Measurements from ENCODE around the gene CLPTM1. TPM values are rescaled to one million over a fixed set of nuclear protein-coding genes. Genes with fewer than 3 reads are reported as not detected.

CLPTM1 gene
- total RNA-seq, 4 donors from 2014 or later, result 65.3 to 94.6 (median 79.8) TPM

DNA sequence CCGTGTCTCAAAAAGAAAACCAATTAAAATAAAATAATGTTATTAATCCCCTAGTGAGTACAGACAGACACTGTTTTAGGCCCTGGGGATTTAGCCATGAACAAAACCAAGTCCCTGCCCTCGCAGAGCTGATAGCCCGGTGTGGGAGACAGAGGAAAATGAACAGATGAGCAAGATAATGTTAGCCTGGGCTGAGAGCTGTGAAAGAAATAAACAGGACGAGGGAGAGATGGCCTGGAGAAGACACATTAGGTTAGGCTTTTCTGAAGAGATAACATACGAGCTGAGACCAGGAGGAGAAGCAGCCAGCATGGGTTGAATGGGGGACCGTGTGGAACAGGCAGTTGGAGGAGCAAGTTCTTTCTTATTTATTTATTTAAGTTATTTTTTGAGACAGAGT, 55.1 kb downstream of the CLPTM1 start:
- intact Hi-C loops (cut with DNase I; ENCODE audit: low total_unique reads), result no loop called here

DNA sequence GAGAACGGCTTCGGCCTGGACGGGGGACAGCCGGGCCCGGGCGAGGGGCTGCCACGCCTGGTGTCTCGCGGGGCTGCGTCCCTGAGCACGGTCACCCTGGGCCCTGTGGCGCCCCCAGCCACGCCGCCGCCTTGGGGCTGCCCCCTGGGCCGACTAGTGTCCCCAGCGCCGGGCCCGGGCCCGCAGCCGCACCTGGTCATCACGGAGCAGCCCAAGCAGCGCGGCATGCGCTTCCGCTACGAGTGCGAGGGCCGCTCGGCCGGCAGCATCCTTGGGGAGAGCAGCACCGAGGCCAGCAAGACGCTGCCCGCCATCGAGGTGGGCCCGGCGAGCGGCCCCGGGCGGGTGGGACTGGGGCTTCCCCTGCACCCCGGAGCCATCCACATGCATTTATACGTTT, 56.8 kb downstream of the CLPTM1 start:
- Histone ChIP-seq H3K36me3 (peaks cover 0 to 8% (median 0%) of the 10 kb centered on the region in 4 donors), H3K27me3 (no peaks in the 10 kb centered on the region), H3K9me3 (no peaks in the 10 kb centered on the region), H3K27ac (no peak overlapping the region), H3K4me3 (no peak overlapping the region), H3K4me1 (peaks cover 0 to 23% (median 15%) of the 10 kb centered on the region in 4 donors)
- WGBS, 2 donors (ENCODE audit: low coverage in 1 of 2), result 97% methylated on average over 5 to 35 of the region's 42 CpGs
- TF ChIP-seq, protein P1, sequence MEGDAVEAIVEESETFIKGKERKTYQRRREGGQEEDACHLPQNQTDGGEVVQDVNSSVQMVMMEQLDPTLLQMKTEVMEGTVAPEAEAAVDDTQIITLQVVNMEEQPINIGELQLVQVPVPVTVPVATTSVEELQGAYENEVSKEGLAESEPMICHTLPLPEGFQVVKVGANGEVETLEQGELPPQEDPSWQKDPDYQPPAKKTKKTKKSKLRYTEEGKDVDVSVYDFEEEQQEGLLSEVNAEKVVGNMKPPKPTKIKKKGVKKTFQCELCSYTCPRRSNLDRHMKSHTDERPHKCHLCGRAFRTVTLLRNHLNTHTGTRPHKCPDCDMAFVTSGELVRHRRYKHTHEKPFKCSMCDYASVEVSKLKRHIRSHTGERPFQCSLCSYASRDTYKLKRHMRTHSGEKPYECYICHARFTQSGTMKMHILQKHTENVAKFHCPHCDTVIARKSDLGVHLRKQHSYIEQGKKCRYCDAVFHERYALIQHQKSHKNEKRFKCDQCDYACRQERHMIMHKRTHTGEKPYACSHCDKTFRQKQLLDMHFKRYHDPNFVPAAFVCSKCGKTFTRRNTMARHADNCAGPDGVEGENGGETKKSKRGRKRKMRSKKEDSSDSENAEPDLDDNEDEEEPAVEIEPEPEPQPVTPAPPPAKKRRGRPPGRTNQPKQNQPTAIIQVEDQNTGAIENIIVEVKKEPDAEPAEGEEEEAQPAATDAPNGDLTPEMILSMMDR (IDR thresholded peaks at IDR 0.05), result no peak
- TF ChIP-seq POLR2AphosphoS5 (IDR thresholded peaks at IDR 0.05) (no peak), EP300 (IDR thresholded peaks at IDR 0.05; ENCODE audit: low read depth) (no peak), POLR2A (IDR thresholded peaks at IDR 0.05) (no peak)
- in situ Hi-C loops (cut with MboI; ENCODE audit: low pct_ligation_motif_present in 1 of 4, low pct_unique_long_range_greater_than_20kb in 1 of 4, low sequenced_read_pairs in 3 of 4) (no loop called here), intact Hi-C loops (cut with DNase I; ENCODE audit: low total_unique reads) (no loop called here)
- DNase-seq, result no peak

More for the DNA sequence above, 55.1 kb downstream of the CLPTM1 start:
- in situ Hi-C loops (cut with MboI; ENCODE audit: low pct_ligation_motif_present in 1 of 4, low pct_unique_long_range_greater_than_20kb in 1 of 4, low sequenced_read_pairs in 3 of 4), result no loop called here
- TF ChIP-seq POLR2A (IDR thresholded peaks at IDR 0.05) (no peak), EP300 (IDR thresholded peaks at IDR 0.05; ENCODE audit: low read depth) (no peak), POLR2AphosphoS5 (IDR thresholded peaks at IDR 0.05) (no peak)
- TF ChIP-seq, protein P1 (IDR thresholded peaks at IDR 0.05), result no peak
- WGBS, 2 donors (ENCODE audit: low coverage in 1 of 2), result 70 to 73% methylated on average over 5 to 6 of the region's 6 CpGs
- H3K36me3 ChIP-seq, result peaks cover 0 to 8% (median 0%) of the 10 kb centered on the region in 4 donors
- no peak overlapping the region for H3K27ac ChIP-seq
- H3K27me3 ChIP-seq, result no peaks in the 10 kb centered on the region
- no peaks in the 10 kb centered on the region for H3K9me3 ChIP-seq
- peaks cover 0 to 37% (median 23%) of the 10 kb centered on the region in 4 donors for H3K4me1 ChIP-seq
- no peak for DNase-seq
- no peak overlapping the region for H3K4me3 ChIP-seq

DNA sequence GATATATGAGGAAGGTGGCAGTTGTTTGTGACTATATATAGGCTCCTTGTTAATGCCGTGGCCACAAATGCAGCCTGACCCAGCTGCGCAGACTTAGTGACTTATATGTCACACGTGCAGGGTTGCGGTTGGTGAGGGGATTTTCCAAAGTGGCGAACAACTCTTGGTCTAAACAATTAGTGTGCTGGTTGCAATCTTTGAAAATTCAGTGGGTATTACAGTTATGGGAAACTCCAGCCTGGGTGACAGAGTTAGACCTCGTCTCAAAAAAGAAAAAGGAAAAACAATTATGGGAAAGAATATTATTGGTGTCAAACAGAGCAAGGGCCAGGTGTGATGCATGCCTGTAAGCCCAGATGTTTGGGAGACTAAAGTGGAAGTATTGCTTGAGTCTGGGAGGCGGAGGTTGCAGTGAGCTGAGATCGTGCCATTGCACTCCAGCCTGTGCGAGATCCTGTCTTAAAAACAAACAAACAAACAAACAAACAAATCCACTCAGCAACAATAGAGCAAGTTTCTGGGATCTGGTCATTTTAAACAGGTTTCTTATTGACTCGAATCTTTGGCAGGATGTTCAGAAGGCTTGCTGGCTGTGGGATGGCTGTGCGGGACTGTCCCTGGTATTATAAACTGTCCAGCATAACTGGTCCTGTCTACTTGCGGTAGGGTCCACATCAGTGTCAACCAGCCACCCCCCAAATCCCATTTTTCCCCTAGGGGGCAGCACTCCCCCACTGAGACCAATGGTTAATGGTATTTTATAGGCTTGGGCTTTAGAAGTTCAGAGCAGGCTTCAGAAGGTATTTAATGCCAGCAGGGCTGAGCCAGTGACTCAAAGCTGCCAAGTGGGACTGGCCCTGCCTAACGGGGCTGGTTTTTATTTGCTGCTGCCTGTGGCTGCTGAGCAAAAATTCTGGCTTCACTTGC, 61.5 kb downstream of the CLPTM1 start:
- in situ Hi-C loops (cut with MboI; ENCODE audit: low pct_ligation_motif_present in 1 of 4, low pct_unique_long_range_greater_than_20kb in 1 of 4, low sequenced_read_pairs in 3 of 4), result no loop called here
- 40 to 51% methylated on average over 12 to 13 of the region's 13 CpGs for WGBS, 2 donors (ENCODE audit: low coverage in 1 of 2)

DNA sequence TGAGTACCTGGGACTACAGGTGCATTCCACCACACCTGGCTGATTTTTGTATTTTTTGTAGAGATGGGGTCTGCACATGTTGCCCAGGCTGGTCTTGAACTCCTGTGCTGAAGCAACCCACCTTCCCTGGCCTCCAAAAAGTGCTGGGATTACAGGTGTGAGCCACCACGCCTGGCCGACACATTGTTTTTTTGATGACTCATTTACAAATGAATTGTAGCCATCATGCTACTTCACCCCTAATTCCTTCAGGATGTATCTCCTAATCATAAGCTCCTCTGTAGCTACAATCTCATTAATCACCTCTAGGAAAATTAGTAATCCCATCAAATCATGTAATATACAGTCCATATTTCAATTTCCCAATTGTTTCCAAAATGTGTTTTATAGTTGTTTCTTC, 64.0 kb downstream of the CLPTM1 start:
- Histone ChIP-seq H3K4me1 (peaks cover 0 to 4% (median 0%) of the 10 kb centered on the region in 4 donors), H3K36me3 (peaks cover 0 to under 1% (median 0%) of the 10 kb centered on the region in 4 donors), H3K9me3 (no peaks in the 10 kb centered on the region), H3K27me3 (no peaks in the 10 kb centered on the region), H3K4me3 (no peak overlapping the region), H3K27ac (no peak overlapping the region)
- TF ChIP-seq EP300 (IDR thresholded peaks at IDR 0.05; ENCODE audit: low read depth) (no peak), POLR2A (IDR thresholded peaks at IDR 0.05) (no peak), POLR2AphosphoS5 (IDR thresholded peaks at IDR 0.05) (no peak)
- TF ChIP-seq, protein P1 (IDR thresholded peaks at IDR 0.05), result no peak
- 93 to 100% methylated on average over 1 to 2 of the region's 2 CpGs for WGBS, 2 donors (ENCODE audit: low coverage in 1 of 2)
- intact Hi-C loops (cut with DNase I; ENCODE audit: low total_unique reads), result no loop called here
- in situ Hi-C loops (cut with MboI; ENCODE audit: low pct_ligation_motif_present in 1 of 4, low pct_unique_long_range_greater_than_20kb in 1 of 4, low sequenced_read_pairs in 3 of 4), result no loop called here
- no peak for DNase-seq

More for the DNA sequence above, 61.5 kb downstream of the CLPTM1 start:
- intact Hi-C loops (cut with DNase I; ENCODE audit: low total_unique reads), result no loop called here
- H3K4me3 ChIP-seq, result no peak overlapping the region
- no peaks in the 10 kb centered on the region for H3K9me3 ChIP-seq
- no peak for TF ChIP-seq POLR2A (IDR thresholded peaks at IDR 0.05)
- TF ChIP-seq, protein P1 (IDR thresholded peaks at IDR 0.05), result peak; percentile 54 to 69 (median 56)
- no peak for TF ChIP-seq POLR2AphosphoS5 (IDR thresholded peaks at IDR 0.05)
- no peak for TF ChIP-seq EP300 (IDR thresholded peaks at IDR 0.05; ENCODE audit: low read depth)
- peaks cover 0 to 4% (median 0%) of the 10 kb centered on the region in 4 donors for H3K4me1 ChIP-seq
- peak overlapping the region; percentile 15 to 61 (median 38) for H3K27ac ChIP-seq
- peaks cover 0 to 8% (median 0%) of the 10 kb centered on the region in 4 donors for H3K36me3 ChIP-seq
- no peaks in the 10 kb centered on the region for H3K27me3 ChIP-seq
- peak; percentile 74 for DNase-seq

Data from transverse colon (tissue), 4 donors.